HG02938 (cell line): ENCODE measurements around the gene ERBIN.
"Not testable (repeated sequence)": the region's sequence is repeated elsewhere in the genome, so short reads cannot be mapped to it uniquely, and the experiment has no call there.

Experiments
- ATAC-seq: cut with Tn5 transposase; IDR thresholded peaks from one replicate; pipeline ENCODE4 v1.9.1; 2021; ENCODE audit warnings: mild to moderate bottlenecking, moderate library complexity; ENCODE audit not compliant: unreplicated experiment

ERBIN gene

DNA sequence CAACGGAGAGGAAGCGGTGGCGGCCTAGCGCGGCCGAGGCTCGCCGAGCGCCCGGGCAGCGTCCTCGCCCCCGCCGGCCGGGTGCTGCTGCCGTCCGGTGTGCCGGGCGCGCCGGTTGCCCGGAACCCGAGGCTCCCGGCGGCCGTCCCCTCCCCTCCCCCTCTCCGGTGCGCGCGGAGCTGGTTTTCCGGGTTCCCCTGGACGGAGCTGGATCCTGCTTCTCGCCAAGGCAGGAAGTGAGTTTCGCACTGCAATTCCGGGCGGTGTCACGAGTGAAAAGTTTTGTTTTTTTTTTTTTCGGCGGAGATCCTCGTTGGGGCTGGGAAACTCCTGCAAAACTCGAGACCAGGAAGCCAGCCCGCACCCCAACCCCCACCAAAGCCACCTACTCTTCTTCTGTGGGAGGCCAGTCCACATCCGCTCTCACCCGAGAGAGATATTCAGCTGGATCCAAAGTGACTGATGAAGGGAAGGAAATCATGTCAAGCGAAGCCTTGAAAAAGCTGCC, at the start of gene ERBIN:
ERBIN (plus strand) TSS at position 300 of the 508 bp plus-strand sequence. CDS start 66,144 bp downstream, outside the sequence.
- ATAC-seq, result peak; percentile 18

DNA sequence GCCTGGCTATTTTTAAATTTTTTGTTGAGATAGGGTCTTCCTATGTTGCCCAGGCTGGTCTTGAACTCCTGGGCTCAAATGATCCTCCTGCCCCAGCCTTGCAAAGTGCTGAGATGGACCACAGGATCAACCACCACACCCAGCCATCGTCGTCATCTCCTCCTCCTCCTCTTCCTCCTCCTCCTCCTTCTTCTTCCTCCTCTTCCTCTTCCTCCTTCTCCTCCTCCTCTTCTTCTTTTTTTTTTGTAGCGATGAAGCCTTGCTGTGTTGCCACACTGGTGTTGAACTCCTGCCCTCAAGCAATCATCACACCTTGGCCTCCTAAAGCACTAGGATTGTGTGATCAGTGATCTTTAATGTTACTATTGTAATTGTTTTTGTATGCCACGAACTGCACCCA, 49.4 kb upstream of the ERBIN start:
- ATAC-seq, result no peak

DNA sequence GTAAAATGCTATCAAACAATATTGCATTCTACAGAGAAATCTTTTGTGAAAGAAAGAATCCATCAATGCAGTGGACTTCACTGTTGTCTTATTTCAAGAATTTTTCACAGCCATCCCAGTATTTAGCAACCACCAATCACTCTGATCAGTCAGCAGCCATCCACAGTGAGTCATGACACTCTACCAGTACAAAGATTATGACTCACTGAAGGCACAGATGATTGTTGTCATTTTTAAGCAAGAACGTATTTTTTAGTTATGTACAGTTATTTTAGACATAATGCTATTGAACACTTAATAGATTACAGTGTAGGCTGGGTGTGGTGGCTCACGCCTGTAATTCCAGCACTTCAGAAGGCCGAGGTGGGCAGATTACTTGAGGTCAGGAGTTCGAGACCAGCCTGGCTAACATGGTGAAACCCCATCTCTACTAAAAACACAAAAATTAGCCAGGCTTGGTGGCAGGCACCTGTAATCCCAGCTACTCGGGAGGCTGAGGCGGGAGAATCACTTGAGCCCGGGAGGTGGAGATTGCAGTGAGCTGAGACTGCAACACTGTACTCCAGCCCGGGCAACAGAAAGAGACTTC, 46.6 kb upstream of the ERBIN start:
- ATAC-seq, result not testable (repeated sequence)

- ATAC-seq, result no peak
Measured at GRCh38 chr5:65880496-65881072, 45.8 kb upstream of the ERBIN start.

DNA sequence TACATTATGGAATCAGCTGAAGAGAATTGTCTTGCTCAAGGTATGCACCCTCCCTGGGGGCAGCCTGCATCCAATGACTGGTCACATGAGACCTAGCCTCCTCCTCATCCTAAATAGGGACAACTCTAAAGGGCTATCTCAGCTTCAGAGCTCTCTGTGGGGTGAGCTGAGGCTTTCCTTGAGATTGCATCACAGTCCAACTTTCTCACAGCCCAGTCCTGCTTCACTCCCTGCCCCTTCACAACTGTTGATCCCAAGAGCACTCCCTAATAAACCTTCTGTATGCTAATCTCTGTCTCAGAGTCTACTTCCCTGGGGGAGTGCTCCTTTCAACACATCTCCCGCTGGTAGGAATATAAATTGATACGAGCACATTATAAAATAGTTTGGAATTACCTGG, 44.1 kb upstream of the ERBIN start:
- ATAC-seq, result no peak

DNA sequence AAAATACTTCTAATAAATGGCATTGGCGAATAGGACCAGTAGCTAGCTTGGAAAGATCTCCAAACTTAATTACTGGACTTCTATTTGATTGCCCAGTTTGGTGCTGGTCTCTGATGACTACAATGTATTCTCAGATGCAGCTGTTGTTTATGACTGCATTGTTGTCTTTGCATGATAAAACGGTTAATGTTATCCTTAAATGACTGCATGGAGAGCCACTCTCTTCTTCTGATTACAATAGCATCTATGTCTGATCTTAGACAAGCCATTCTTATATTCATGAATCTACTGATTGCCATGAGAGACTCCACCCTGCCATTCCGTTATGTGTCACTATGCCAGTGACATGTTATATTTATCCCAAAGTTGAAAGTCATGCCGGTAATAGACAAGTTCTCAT, 42.9 kb upstream of the ERBIN start:
- no peak for ATAC-seq

- no peak for ATAC-seq
Measured at GRCh38 chr5:65886387-65886786, 40.0 kb upstream of the ERBIN start.

DNA sequence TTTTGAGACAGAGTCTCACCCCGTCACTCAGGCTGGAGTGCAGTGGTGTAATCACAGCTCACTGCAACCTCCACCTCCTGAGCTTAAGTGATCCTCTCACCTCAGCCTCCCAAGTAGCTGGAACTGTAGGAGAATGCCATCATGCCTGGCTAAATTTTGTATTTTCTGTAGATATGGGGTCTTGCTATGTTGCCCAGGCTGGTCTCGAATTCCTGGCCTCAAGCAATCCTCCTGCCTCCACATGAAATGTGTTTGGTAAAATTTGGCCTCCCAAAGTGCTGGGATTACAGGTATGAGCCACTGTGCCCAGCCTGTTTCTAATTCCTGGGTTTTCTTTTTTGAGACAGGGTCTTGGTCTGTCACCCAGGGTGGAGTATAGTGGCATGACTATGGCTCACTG, 34.4 kb upstream of the ERBIN start:
- not testable (repeated sequence) for ATAC-seq

- ATAC-seq, result no peak
Measured at GRCh38 chr5:65892801-65893200, 33.6 kb upstream of the ERBIN start.

GRCh38 chr5:65893749-65894430, 32.5 kb upstream of the ERBIN start:
- no peak for ATAC-seq

DNA sequence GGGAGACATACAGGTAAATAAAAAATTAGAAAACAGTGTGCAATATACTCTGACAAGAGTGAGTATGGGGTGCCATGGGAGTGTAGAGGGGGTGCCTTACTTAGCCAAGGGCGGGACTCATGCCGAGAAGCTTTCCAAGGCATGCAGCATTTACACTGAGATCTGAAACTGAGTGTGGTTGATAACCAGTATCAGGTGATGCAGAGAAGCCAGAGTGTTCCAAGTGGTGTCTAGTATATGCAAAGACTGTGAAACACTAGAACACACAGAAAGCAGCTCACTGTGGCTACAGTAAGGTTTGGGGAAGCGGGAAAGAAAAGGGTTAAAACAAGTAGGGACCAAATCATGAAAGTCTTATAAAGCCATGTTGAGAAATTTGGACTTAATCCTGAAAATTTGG, 30.5 kb upstream of the ERBIN start:
- ATAC-seq, result no peak

GRCh38 chr5:65900746-65901145, 25.6 kb upstream of the ERBIN start:
- ATAC-seq, result no peak

- no peak for ATAC-seq
Measured at GRCh38 chr5:65902104-65902503, 24.3 kb upstream of the ERBIN start.

DNA sequence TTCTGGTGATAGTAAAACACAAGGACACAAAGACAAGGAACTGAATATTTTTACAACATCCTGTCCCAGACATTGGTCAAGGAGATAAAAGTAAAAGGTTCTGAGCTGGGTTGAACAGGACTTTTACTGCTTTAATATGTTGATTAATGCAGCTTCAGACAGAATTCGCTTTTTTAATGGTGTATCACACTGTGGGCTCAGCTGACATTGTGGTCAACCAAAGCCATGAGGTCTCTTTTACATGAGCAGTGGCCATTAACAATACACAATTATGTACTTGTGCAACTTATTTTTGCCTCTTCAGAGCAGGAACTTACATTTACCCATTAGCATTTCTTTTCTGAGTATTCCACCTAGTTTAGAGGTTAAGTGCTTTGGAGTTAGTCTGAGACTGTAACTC, 22.8 kb upstream of the ERBIN start:
- no peak for ATAC-seq

GRCh38 chr5:65906256-65906655, 20.1 kb upstream of the ERBIN start:
- ATAC-seq, result no peak

DNA sequence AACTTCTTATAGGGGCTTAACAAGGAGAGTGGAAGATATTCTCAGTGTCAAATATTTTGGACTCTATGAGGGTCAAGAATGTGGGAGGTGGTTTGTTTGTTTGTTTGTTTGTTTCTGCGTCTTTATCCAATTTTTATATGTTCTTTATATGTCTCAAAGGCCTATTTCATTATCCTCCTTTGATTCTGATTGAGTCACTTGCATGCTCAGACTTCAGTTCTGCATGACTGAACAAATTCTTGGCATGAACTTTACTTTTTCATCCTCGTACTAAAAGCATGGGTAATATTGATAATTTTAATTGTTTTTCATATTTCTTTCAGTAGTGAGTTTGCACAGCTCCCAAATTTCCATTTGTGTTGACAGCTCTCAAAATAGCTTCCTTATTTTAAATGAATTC, 19.2 kb upstream of the ERBIN start:
- no peak for ATAC-seq

GRCh38 chr5:65910711-65911110, 15.7 kb upstream of the ERBIN start:
- ATAC-seq, result no peak

DNA sequence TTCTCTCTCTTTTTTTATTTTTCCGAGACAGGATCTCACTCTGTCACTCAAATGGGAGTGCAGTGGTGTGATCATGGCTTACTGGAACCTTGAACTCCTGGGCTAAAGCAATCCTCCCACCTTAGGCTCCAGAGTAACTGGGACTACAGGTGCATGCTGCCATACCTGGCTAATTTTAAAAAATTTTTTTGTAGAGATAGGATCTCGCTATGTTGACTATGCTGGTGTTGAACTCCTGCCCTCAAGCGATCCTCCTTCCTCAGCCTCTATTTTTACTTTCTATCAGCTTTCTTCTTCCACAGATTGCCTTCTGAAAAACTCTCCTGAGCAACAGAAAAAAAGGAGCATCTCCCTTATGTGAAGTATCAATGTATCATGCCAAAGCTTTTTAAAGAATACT, 14.1 kb upstream of the ERBIN start:
- ATAC-seq, result no peak

DNA sequence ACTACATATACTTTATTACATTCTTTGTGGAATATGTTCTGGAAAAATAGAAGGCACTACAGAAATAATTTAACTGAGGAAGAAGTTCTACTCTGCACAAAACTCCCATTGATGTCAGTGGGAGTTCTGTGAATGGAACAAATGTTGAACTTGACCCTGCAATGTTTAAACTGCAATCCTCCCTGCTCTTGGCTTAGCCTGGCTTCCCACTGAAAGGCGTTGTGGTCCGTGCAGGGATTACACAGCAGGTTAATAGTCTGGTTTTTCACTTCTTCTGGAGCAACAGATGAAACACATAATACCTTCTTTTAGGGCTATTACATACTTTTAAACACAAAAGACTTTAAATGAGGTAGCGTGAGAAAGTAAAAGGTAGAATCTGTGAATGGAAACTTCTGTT, 12.9 kb upstream of the ERBIN start:
- ATAC-seq, result no peak

DNA sequence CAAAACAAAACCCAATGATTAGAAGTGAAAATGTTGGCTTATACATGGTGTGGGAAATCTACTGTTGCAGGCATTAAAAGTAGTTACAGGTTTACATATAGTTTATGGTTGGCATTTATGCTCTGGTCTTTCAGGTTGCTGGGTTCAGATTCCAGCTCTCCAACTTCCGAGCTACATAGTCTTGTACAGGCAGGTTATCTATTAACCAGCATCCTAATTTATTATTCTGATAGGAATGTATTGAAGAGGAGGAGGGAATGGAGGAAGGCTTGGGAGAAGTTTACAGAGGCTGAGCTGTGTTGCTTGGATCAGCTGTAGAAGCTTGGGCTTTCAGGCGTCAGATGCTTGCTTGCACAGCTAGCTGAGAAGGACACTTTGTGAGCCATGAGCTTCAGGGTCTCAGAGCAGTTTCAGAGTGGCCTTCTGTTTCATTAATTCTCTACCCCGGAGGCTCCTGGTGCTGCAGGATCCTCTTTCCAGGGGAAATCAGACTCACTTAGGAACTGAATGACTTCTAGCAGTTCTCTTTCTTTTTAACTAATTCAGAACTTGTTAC, 11.7 kb upstream of the ERBIN start:
- ATAC-seq, result no peak

DNA sequence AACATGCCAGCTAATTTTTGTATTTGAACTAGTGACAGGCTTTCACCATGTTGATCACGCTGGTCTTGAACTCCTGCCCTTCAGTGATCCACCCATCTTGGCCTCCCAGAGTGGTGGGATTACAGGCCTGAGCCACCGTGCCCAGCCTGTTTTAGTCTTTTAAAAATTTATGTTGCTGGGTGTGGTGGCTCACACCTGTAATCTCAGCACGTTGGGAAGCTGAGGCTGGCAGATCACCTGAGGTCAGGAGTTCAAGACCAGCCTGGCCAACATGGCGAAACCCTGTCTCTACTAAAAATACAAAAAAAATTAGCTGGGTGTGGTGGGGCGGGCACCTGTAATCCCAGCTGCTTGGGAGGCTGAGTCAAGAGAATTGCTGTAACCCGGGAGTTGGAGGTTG, 10.7 kb upstream of the ERBIN start:
- ATAC-seq, result not testable (repeated sequence)

DNA sequence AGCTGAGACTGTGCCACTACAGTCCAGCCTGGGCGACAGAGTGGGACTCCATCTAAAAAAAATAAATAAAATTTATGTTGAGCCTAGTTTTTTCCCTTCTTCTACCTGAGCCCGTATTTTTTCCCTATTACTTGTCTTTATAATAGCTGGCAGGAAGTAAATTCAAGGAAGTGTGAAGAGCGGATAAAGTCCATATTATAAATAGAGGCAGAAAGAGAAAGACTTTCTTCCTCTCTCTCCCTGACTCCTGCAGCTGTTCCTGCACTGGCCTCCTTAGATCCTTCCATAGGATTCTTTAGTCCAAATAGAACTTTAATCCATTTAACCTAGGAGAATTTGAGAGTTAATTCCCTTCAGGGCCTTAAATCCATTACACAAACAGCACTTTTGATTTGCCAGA, 10.3 kb upstream of the ERBIN start:
- no peak for ATAC-seq
